ENCODE data around the gene S100A6.
A peak's percentile ranks its signal among the peaks of the same experiment; 100 is the strongest.
"Not testable (repeated sequence)": the region's sequence is repeated elsewhere in the genome, so short reads cannot be mapped to it uniquely, and the experiment has no call there.

The S100A6 gene

GRCh38 chr1:153526132-153526543, 9.7 kb downstream of the S100A6 start:
- DNase-seq = peak; percentile 26 to 93 (median 47)

GRCh38 chr1:153525088-153525728, 10.6 kb downstream of the S100A6 start:
- DNase-seq = no peak

DNA sequence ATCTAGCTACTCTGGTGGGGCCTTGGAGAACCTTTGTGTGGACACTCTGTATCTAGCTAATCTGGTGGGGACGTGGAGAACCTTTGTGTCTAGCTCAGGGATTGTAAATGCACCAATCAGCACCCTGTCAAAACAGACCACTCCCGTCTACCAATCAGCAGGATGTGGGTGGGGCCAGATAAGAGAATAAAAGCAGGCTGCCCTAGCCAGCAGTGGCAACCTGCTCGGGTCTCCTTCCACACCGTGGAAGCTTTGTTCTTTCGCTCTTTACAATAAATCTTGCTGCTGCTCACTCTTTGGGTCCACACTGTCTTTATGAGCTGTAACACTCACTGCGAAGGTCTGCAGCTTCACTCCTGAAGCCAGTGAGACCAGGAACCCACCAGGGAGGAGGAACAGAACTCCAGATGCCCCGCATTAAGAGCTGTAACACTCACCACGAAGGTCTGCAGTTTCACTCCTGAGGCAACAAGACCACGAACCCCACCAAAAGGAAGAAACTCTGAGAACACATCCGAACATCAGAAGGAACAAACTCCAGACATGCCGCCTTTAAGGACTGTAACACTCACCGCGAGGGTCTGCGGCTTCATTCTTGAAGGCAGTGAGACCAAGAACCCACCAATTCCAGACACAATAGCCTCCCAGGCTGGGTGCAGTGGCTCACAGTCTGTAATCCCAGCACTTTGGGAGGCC, 13.3 kb downstream of the S100A6 start:
- DNase-seq = not testable (repeated sequence)

- DNase-seq = not testable (repeated sequence)
These were observed 14.0 kb downstream of the S100A6 start for GRCh38 chr1:153521808-153522207.

DNA sequence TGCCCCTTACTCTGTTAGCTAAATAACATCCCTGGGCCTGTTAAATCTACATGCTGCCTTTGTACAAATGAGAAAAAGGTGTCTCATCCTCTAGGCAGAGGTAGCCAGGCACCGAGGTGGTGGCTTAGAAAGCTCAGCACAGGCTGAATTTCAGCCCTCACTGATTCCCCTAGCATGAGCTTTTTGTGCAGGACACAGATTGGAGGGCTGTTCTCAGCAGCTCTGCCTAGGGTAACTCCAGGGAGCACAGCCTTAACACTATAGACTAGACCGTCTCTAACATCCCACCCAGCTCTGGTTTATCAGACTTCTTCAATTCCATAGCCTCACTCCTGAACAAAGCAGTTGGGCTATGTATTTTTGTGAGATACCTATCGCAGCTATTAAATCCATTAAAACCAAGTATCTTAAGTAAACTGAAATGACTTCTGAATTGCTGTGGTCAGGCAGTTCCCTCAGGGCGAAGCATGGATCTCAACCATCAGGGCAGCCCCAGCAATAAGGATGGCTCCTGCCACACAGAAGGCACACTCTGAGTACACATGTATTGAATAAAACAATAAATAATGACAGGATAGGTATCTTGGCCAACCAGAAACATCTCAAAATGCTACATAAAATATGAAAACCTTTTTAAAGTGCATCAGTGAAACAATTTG, 14.8 kb downstream of the S100A6 start:
- DNase-seq = no peak

DNA sequence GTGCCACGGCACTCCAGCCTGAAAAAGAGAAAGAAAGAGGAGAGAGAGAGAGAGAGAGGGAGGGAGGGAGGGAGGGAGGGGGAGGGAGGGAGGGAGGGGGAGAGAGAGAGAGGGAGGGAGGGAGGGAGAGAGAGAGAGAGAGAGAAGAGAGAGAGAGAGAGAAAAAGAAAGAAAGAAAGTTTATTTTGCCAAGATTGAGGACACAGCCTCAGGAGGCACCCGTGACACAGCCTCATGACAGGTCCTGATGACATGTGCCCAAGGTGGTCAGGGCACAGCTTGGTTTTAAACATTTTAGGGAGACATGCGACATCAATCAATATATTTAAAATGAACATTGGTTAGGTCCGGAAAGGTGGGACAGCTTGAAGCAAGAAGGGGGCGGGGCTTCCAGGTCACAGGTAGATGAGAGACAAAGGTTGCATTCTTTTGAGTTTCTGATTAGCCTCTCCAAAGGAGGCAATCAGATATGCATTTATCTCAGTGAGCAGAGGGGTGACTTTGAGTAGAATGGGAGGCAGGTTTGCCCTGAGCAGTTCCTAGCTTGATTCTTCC, 15.6 kb downstream of the S100A6 start:
- DNase-seq = not testable (repeated sequence)

DNA sequence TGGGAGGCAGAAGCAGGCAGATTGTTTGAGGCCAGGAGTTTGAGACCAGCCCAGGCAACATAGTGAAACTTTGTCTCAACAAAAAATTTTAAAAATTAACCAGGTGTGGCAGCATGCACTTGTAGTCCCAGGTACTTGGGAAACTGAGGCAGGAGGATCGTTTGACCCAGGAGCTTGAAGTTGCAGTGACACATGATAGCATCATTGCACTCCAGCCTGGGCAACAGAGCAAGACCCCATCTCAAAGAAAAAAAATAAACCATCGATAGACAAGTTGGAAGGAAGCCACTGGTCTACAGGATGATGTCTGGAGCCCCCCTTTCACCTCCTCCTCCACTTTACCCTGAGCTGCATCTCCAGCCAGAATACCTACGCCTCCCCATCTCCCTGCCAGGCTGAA, 16.5 kb downstream of the S100A6 start:
- DNase-seq = no peak

DNA sequence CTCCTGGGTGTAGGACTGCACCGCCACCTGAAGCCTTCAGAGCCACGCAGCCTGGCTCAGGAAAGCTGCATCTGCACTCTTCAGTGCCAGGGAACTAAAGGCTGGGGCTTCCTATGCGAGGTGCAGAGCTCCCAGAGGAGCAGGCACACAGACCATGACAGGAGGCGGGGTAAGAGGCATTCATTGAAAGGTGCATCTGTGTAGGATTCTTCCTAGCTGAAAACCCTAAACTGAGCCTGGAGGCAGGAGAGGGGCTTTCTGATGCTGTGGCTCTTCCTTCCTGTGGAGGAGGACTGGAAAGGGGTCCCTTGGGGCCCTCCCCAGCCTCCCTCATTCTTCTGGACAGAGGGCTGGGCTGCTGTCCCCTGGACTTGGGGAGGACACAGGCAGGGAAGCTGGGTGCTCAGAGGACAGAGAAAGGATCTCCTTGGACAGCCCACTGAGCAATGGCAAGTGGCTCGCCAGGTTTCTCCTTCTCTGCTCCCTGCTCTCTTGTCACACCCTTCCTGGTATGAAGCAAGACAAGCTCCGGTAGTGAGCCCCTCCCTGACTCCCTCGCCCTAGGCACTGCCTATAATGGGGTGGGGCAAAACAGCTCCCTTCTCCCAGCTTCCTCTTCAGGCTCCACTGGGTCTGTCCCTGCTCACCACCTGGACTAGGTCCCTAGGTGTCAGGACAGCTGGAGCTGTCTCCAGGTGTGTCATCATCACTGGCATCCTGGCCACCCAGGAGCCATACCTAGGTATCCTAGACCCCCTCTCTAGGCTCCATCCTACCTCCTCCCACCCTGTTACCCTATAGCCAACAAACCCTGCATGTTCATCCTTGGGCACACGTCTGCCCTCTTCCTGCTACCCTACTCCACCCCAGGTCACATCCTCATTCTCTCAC, 20.0 kb downstream of the S100A6 start:
- DNase-seq = peak; percentile 35 to 71 (median 45)

DNA sequence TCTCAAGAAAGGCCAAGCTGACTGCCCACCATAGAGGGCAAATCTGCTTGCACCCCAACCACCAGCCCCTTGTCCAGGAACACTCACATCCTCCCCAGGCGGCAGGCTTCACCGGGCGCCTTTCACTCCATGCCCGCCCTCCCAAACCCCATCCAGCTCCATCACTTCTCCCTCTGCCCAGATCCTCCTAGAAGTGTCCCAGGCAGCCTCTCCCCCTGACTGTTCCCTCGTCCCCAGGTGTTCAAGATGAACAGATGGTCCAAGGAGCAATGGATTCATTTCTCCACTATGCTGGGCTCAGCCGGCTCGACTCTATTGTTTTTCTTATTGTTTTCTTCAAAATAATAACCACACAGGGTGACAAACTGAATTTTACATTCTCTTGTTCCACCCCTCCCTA, 22.1 kb downstream of the S100A6 start:
- DNase-seq = no peak

- peak in 1 of 3 experiments; percentile 27 for DNase-seq
These were observed 22.8 kb downstream of the S100A6 start for GRCh38 chr1:153513023-153513422.

DNA sequence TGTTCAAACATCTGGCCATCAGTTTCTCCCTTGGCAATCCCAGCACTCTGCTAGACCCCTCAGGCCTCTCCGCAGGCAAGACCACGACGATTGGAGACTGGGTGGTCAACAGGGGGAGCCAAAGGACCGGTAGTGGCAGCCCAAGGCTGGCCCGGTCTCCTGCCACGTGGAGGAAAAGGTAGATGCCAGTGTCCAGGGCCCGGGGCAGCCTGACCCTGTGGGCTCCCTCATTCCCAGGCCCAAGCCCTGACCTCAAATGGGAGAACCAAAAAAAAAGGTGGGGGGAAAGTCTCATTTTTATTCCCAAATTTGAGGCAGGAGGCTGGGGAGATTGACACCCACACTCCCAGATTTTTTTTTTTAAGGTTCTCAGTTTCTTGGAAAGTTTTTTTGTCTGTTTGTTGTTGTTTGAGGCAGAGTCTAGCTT, 24.8 kb downstream of the S100A6 start:
- DNase-seq = peak; percentile 71 to 89 (median 86)

DNA sequence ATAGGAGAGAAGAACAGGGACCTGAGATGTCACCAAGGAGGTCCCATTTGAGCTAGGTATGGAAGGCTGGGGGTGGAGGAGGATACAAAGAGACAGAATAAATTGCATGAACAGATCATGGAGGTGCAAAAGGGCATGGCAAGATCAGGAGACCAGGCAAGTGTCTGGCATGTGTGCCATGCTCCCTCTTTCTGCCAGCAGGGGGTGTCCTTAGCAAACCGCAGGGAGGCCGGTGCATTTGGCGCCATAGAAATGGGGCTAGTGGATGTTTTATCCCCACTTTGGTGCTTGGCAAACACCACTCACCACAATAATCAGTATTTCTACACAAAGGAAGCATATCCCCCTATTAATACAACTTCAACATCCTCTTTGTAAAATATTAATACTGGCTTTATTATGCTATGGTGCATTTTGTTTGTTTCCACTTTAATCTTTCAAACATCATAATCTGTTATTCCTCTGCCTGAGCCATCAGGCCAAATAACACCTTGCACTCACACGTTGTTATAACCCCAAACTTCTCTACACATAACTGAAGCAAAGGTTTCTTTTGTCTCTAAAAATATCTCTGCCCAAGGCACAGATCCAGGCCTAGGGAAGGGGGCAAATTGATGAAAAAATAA, 25.9 kb downstream of the S100A6 start:
- DNase-seq = peak in 2 of 3 experiments; percentile 48 to 77

- no peak for DNase-seq
These were observed 26.8 kb downstream of the S100A6 start for GRCh38 chr1:153509036-153509435.

DNA sequence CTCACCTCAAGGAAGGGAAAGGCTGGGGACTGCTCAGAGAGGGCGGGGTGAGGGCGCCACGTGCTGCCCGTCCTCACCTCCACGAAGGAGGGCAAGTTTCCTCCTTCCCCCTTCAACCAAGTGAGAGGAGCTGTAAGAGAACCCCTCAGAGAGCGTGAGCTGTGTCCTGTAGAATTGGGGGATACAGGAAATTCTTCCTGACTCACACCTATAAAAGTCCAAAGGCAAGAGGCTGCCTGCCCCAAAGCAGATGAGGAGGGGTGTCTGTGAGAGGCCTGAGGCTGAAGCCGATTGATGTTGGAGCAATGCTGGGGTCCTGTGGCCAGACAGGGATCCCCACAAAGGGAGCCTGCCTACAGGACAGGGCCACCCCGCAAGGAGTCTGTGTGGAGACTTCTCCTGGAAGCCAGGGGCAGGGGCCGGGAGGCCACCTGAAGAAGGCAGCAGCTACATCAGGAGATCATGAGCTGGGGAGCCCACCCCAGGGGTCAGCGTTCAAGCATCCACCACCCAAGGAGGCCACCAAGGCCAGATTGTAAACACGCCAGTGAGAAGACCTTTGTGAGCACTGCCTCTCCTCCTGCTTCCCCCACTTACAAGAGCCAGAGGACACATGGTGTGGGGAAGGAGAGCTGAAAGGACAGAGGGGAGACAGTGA, 27.7 kb downstream of the S100A6 start:
- no peak for DNase-seq

- DNase-seq = no peak
These were observed 28.9 kb downstream of the S100A6 start for GRCh38 chr1:153506831-153507413.

DNA sequence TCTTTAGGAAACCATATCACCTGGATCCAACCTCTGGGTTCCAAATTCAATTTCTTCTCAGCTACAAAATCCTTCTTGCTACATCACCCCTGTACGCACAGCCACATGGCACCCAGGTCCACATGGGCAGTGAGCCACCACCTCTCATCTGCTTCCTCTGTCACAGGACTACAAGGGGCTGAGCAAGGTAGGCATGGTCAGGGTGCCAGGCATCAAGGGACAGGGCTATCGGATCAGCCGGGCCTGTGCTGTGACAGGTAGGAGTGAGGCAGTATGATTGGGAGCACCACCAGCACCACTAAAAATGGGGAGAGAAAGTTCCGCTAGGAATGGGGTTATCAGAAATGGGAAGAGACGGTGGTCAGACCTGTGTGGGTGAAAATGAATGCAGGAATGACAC, 29.4 kb downstream of the S100A6 start:
- DNase-seq = no peak

DNA sequence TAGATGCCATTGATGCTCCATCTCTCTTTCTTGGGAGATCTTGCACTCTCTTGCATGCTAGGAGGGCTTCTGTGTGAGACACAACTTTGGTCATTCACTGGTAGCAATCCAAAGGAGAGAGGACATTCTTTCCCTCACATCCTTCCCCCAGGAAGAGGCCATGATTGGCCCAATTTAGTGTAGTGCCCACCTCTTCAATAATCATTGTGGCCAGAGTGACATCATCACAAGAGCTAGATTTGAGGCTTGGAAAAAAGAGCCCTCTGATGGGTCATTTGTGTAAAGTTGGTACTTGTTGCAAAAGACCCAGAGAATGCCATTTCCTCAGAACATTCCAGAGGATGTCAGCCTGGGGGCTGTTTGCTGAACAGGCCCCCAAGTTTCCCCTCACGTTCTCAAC, 30.2 kb downstream of the S100A6 start:
- DNase-seq = no peak

DNA sequence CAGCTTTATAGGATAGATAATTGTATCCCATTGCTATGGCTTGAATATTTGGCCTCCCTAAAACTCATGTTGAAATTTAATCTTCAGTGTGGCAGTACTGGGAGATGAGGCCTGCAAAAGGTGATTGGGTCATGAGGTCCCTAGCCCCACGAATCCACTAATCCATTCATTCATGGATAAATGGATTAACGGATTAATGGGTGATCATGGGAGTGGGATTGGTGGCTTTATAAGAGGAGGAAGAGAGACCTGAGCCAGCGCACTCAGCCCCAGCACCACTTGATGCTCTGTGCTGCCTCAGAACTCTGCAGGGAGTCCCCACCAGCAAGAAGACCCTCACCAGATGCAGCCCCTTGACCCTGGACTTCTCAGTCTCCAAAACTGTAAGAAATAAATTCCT, 32.0 kb downstream of the S100A6 start:
- no peak for DNase-seq

GRCh38 chr1:153498746-153499145, 37.0 kb downstream of the S100A6 start:
- DNase-seq = no peak

- DNase-seq = no peak
These were observed 40.3 kb downstream of the S100A6 start for GRCh38 chr1:153495536-153495935.

GRCh38 chr1:153494976-153495535, 40.7 kb downstream of the S100A6 start:
- peak; percentile 82 to 94 (median 92) for DNase-seq

All from NCI-H1417 (cell line).